PFSK-1 (cell line): ENCODE measurements around the gene PKD1L1.

Experiments used
- FOXP2 ChIP-seq: optimal IDR thresholded peaks from 2 replicates; pipeline ENCODE3; 2011; ENCODE audit warnings: borderline replicate concordance, control low read depth, inconsistent platforms; ENCODE audit not compliant: insufficient read depth; ENCODE audit errors: extremely low read length, extremely low read depth
- POLR2AphosphoS5 ChIP-seq: IDR thresholded peaks from 2 replicates; pipeline ENCODE4 v1.6.1; 2012; ENCODE audit warnings: low read depth, mild to moderate bottlenecking, control low read depth, low read length, moderate library complexity
- SIN3A ChIP-seq: IDR thresholded peaks from 2 replicates; pipeline ENCODE4 v1.6.1; 2012; ENCODE audit warnings: mild to moderate bottlenecking, low read length, moderate library complexity, borderline replicate concordance; ENCODE audit not compliant: insufficient read depth
- TAF1 ChIP-seq: IDR thresholded peaks from 2 replicates; pipeline ENCODE4 v1.6.1; 2012; ENCODE audit warnings: low read length, control low read depth, borderline replicate concordance; ENCODE audit not compliant: insufficient read depth
- TF ChIP-seq, protein P1 (sequence below), 2 experiments: IDR thresholded peaks; 2 replicates each; pipeline versions ENCODE4 v1.6.1 to v1.8.0; 2011 to 2012; ENCODE audit warnings: low read depth in 2 of 2, low read length in 2 of 2, control low read depth in 1 of 2, inconsistent platforms in 1 of 2, mild to moderate bottlenecking in 1 of 2, moderate library complexity in 1 of 2; ENCODE audit not compliant: insufficient read depth in 1 of 2

DNA sequence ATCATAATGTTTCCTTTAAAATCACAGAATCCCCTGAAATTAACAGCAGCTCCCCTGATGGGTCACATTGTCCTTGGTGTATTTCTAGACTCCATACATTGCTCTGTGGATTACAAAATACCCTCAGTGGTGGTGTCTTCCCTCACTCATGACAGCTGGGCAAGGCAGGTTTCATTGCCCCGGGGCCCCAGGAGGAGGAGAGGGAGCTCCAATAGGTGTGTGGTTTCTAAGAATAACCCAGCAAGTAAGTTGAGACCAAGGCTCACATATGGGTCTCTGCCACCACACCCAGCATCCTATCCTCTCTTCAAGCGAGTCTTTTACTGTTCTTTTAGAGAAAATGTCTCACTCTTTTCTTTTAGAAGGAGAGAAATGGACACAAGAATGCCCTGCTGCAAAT is 63.6 kb downstream of the PKD1L1 start:
- TF ChIP-seq, protein P1, sequence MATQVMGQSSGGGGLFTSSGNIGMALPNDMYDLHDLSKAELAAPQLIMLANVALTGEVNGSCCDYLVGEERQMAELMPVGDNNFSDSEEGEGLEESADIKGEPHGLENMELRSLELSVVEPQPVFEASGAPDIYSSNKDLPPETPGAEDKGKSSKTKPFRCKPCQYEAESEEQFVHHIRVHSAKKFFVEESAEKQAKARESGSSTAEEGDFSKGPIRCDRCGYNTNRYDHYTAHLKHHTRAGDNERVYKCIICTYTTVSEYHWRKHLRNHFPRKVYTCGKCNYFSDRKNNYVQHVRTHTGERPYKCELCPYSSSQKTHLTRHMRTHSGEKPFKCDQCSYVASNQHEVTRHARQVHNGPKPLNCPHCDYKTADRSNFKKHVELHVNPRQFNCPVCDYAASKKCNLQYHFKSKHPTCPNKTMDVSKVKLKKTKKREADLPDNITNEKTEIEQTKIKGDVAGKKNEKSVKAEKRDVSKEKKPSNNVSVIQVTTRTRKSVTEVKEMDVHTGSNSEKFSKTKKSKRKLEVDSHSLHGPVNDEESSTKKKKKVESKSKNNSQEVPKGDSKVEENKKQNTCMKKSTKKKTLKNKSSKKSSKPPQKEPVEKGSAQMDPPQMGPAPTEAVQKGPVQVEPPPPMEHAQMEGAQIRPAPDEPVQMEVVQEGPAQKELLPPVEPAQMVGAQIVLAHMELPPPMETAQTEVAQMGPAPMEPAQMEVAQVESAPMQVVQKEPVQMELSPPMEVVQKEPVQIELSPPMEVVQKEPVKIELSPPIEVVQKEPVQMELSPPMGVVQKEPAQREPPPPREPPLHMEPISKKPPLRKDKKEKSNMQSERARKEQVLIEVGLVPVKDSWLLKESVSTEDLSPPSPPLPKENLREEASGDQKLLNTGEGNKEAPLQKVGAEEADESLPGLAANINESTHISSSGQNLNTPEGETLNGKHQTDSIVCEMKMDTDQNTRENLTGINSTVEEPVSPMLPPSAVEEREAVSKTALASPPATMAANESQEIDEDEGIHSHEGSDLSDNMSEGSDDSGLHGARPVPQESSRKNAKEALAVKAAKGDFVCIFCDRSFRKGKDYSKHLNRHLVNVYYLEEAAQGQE (IDR thresholded peaks at IDR 0.05; ENCODE audit: insufficient read depth in 1 of 2, low read depth in 2 of 2, low read length in 2 of 2): no peak
- no peak for TF ChIP-seq SIN3A
- TF ChIP-seq TAF1: no peak
- TF ChIP-seq POLR2AphosphoS5: no peak
- TF ChIP-seq FOXP2: no peak
